GM18511 (cell line): ENCODE data around the gene TBC1D1.

Source experiments
- ATAC-seq: cut with Tn5 transposase; IDR thresholded peaks from one replicate; pipeline ENCODE4 v1.9.1; 2021; ENCODE audit warnings: mild to moderate bottlenecking, moderate library complexity; ENCODE audit not compliant: unreplicated experiment

TBC1D1 gene

GRCh38 chr4:38095691-38096090, 204.8 kb downstream of the TBC1D1 start:
- no peak for ATAC-seq

GRCh38 chr4:38097818-38098217, 206.9 kb downstream of the TBC1D1 start:
- ATAC-seq, result no peak

GRCh38 chr4:38099020-38099600, 208.2 kb downstream of the TBC1D1 start:
- ATAC-seq, result no peak

GRCh38 chr4:38099908-38100407, 209.1 kb downstream of the TBC1D1 start:
- no peak for ATAC-seq

GRCh38 chr4:38100474-38101255, 209.8 kb downstream of the TBC1D1 start:
- ATAC-seq, result no peak

GRCh38 chr4:38101563-38101962, 210.7 kb downstream of the TBC1D1 start:
- ATAC-seq, result no peak

- ATAC-seq, result no peak
Observed at GRCh38 chr4:38102957-38103588, 212.2 kb downstream of the TBC1D1 start.

GRCh38 chr4:38105475-38106220, 214.8 kb downstream of the TBC1D1 start:
- ATAC-seq, result peak; percentile 98

GRCh38 chr4:38106311-38106710, 215.4 kb downstream of the TBC1D1 start:
- no peak for ATAC-seq

GRCh38 chr4:38106886-38107514, 216.1 kb downstream of the TBC1D1 start:
- no peak for ATAC-seq

GRCh38 chr4:38107818-38108217, 216.9 kb downstream of the TBC1D1 start:
- ATAC-seq, result no peak

GRCh38 chr4:38109370-38109769, 218.5 kb downstream of the TBC1D1 start:
- ATAC-seq, result no peak

GRCh38 chr4:38109896-38110295, 219.0 kb downstream of the TBC1D1 start:
- ATAC-seq, result no peak

- no peak for ATAC-seq
Observed at GRCh38 chr4:38111024-38111423, 220.1 kb downstream of the TBC1D1 start.

GRCh38 chr4:38111717-38112116, 220.8 kb downstream of the TBC1D1 start:
- no peak for ATAC-seq

- no peak for ATAC-seq
Observed at GRCh38 chr4:38113132-38113531, 222.2 kb downstream of the TBC1D1 start.

GRCh38 chr4:38113551-38113950, 222.7 kb downstream of the TBC1D1 start:
- ATAC-seq, result no peak

- ATAC-seq, result no peak
Observed at GRCh38 chr4:38114386-38115150, 223.7 kb downstream of the TBC1D1 start.

GRCh38 chr4:38115601-38116000, 224.7 kb downstream of the TBC1D1 start:
- ATAC-seq, result no peak

- ATAC-seq, result no peak
Observed at GRCh38 chr4:38117591-38117990, 226.7 kb downstream of the TBC1D1 start.
